HEK293 (cell line): Measurements from ENCODE around the gene RLN3.

Experiments used
- CTCF ChIA-PET: fragments of 350-600 bp; formaldehyde crosslinking; extraction: SDS; loops from one replicate; lab custom pipeline; 2021; ENCODE audit warnings: antibody characterized with exemption; lab: Yijun Ruan, JAX
- POLR2A ChIA-PET: fragments of 300-600 bp; formaldehyde crosslinking; extraction: SDS; loops from one replicate; lab custom pipeline; 2020; ENCODE audit warnings: antibody characterized with exemption, inconsistent platforms; lab: Yijun Ruan, JAX
- H3K27ac ChIP-seq: fragments of 200-500 bp; sonication (Bioruptor generic); 2 replicates; pipeline ENCODE4 v1.5.1; 2014; ENCODE audit warnings: low read depth, low read length, control low read depth, inconsistent platforms; ENCODE audit errors: extremely low read depth
- H3K36me3 ChIP-seq, 2 experiments: fragments of 200-500 bp in 1 of 2; sonication (Bioruptor generic) in 1 of 2; 1 replicate in 1 of 2; 2 replicates in 1 of 2; pipeline ENCODE4 v1.5.1; 2014 to 2017; ENCODE audit warnings: inconsistent platforms in 2 of 2, low read length in 2 of 2; ENCODE audit not compliant: control insufficient read depth in 2 of 2, insufficient read depth in 1 of 2
- H3K4me1 ChIP-seq: fragments of 200-500 bp; sonication (Bioruptor generic); 2 replicates; pipeline ENCODE4 v1.5.1; 2014; ENCODE audit warnings: mild to moderate bottlenecking, low read length, inconsistent platforms; ENCODE audit not compliant: control insufficient read depth, insufficient read depth
- H3K4me3 ChIP-seq: 2 replicates; pipeline ENCODE4 v1.5.1; 2011; ENCODE audit warnings: low read depth, mild to moderate bottlenecking, control low read depth, low read length, moderate library complexity
- H3K9me3 ChIP-seq: fragments of 200-500 bp; sonication (Bioruptor generic); 2 replicates; pipeline ENCODE4 v1.5.1; 2014; ENCODE audit warnings: low read depth, low read length, inconsistent platforms; ENCODE audit not compliant: control insufficient read depth, insufficient read depth
- RBAK ChIP-seq: fragments of 450-650 bp; formaldehyde crosslinking; IDR thresholded peaks from 2 replicates; pipeline ENCODE4 v1.5.1; 2016; ENCODE audit warnings: missing biosample characterization, missing genetic modification characterization
- SETDB1 ChIP-seq: IDR thresholded peaks from one replicate; pipeline ENCODE4 v1.6.1; 2017; ENCODE audit warnings: mild to moderate bottlenecking, low read length, moderate library complexity, mixed read lengths; ENCODE audit not compliant: insufficient read length
- TRIM28 ChIP-seq: IDR thresholded peaks from 2 replicates; pipeline ENCODE4 v1.6.1; 2011; ENCODE audit warnings: low read length, control low read depth, borderline replicate concordance
- ZFHX2 ChIP-seq: fragments of 450-650 bp; formaldehyde crosslinking; conservative IDR thresholded peaks from 2 replicates; pipeline ENCODE4 v1.5.1; 2016; ENCODE audit warnings: missing biosample characterization, missing genetic modification characterization
- ZFP41 ChIP-seq: fragments of 450-650 bp; formaldehyde crosslinking; IDR thresholded peaks from 2 replicates; pipeline ENCODE4 v1.5.1; 2016; ENCODE audit warnings: missing biosample characterization, missing genetic modification characterization, borderline replicate concordance
- ZNF335 ChIP-seq: fragments of 450-650 bp; formaldehyde crosslinking; conservative IDR thresholded peaks from 2 replicates; pipeline ENCODE4 v1.5.1; 2016; ENCODE audit warnings: missing biosample characterization, missing genetic modification characterization
- ZNF560 ChIP-seq: fragments of 450-650 bp; formaldehyde crosslinking; IDR thresholded peaks from 2 replicates; pipeline ENCODE4 v1.5.1; 2017; ENCODE audit warnings: missing biosample characterization, missing genetic modification characterization, borderline replicate concordance
- ZNF791 ChIP-seq: fragments of 450-650 bp; formaldehyde crosslinking; IDR thresholded peaks from 2 replicates; pipeline ENCODE4 v1.5.1; 2016; ENCODE audit warnings: missing biosample characterization, missing genetic modification characterization
- TF ChIP-seq, protein P1 (sequence below): fragments of 450-650 bp; formaldehyde crosslinking; IDR thresholded peaks from 2 replicates; pipeline ENCODE4 v1.5.1; 2016; ENCODE audit warnings: missing biosample characterization, missing genetic modification characterization
- TF ChIP-seq, protein P2 (sequence below): fragments of 450-650 bp; formaldehyde crosslinking; IDR thresholded peaks from 2 replicates; pipeline ENCODE4 v1.5.1; 2017; ENCODE audit warnings: missing biosample characterization, missing genetic modification characterization
- TF ChIP-seq, protein P3 (sequence below): fragments of 450-650 bp; formaldehyde crosslinking; IDR thresholded peaks from 2 replicates; pipeline ENCODE4 v1.5.1; 2016; ENCODE audit warnings: missing biosample characterization, missing genetic modification characterization
- TF ChIP-seq, protein P4 (sequence below): fragments of 450-650 bp; formaldehyde crosslinking; IDR thresholded peaks from 2 replicates; pipeline ENCODE4 v1.5.1; 2016; ENCODE audit warnings: missing biosample characterization, missing genetic modification characterization

RLN3 gene

DNA sequence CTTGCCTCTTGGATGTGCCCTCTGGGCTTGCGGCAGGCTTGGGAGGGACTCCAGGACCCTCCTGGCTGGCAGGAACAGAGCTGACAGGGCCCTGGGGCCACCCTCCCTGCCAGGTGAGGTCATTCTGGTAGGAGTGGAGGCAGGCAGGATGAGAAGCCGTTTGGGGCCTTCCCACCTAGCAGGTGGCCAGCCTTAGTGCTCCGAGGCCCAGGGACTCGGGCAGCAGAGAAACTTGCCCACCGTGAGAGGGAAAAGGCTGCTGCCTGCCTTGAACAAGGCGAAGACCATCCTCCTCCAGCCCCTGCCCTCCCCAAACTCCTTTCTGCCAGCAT lies 30.4 kb upstream of the RLN3 start:
- CTCF ChIA-PET, result interaction anchor here (0.8 to 0.9 kb wide), 2 partner anchors 44 to 45 kb away, joined by 3 read pairs; no protein-coding TSS in a partner anchor
- H3K36me3 ChIP-seq, result peaks cover 6 to 25% of the 10 kb centered on the region in 2 experiments; a peak in 2 of 3 replicates
- H3K4me1 ChIP-seq, result no peaks in the 10 kb centered on the region
- TF ChIP-seq, protein P1, sequence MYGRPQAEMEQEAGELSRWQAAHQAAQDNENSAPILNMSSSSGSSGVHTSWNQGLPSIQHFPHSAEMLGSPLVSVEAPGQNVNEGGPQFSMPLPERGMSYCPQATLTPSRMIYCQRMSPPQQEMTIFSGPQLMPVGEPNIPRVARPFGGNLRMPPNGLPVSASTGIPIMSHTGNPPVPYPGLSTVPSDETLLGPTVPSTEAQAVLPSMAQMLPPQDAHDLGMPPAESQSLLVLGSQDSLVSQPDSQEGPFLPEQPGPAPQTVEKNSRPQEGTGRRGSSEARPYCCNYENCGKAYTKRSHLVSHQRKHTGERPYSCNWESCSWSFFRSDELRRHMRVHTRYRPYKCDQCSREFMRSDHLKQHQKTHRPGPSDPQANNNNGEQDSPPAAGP (tag by site-specific recombination), result peak; percentile 37; the same call in 1 of the 2 replicates
- no peak for TF ChIP-seq ZFHX2 (tag by site-specific recombination)
- POLR2A ChIA-PET, result no interaction called here
- no peak overlapping the region for H3K4me3 ChIP-seq
- no peaks in the 10 kb centered on the region for H3K9me3 ChIP-seq
- no peak overlapping the region for H3K27ac ChIP-seq

DNA sequence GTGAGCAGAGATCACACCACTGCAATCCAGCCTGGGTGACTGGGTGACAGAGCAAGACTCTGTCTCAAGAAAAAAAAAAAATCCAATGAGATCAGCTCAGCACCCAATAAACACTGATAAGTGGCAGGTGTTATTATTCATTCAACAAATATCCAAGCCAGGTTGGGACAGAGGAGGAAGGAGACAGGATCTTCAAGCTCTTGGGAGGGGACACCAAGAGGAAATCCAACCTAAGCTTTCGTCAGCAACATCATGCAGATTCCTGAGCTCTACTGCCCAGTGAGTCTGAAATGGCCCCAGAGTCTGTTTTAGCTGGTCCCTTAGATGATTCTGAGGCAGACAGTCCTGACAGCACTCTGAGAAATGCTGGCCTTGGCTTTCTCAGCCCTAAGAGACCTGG lies 29.5 kb upstream of the RLN3 start:
- CTCF ChIA-PET, result interaction anchor here (0.8 to 1.6 kb wide), 2 partner anchors 23 to 33 kb away, joined by 3 to 4 read pairs; partner anchors contain the start of gene IL27RA
- no peaks in the 10 kb centered on the region for H3K4me1 ChIP-seq

DNA sequence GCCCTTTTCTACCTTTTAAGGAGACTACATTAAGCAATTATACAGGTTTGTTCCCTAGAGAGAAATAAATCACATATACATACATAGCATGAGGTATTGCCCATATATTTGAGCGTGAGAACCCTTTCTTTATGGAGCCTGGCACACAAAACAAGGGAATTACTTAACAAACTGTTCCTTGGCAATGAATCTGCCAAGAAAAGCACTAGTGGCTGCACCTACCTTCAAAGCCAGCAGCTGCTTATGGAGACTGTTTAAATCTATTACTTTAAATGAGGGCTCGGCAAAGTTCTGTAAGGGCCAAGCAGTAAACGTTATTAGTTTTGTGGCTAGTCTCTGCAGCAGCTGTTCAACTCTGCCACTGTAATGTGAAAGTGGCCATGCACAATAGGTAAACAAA lies 28.9 kb upstream of the RLN3 start:
- H3K27ac ChIP-seq, result no peak overlapping the region
- H3K36me3 ChIP-seq, result peaks cover 0 to 20% of the 10 kb centered on the region in 2 experiments; a peak in 2 of 3 replicates
- no peaks in the 10 kb centered on the region for H3K4me1 ChIP-seq
- H3K9me3 ChIP-seq, result no peaks in the 10 kb centered on the region
- H3K4me3 ChIP-seq, result no peak overlapping the region
- CTCF ChIA-PET, result interaction anchor here (0.6 to 1.6 kb wide), 5 partner anchors 22 to 570 kb away, joined by 3 to 5 read pairs (median 4); partner anchors contain the start of gene IL27RA
- TF ChIP-seq ZNF560 (no peak), TRIM28 (peak; percentile 13; the same call in 1 of the 2 replicates), SETDB1 (peak; percentile 72)
- POLR2A ChIA-PET, result no interaction called here

More for the DNA sequence above, 29.5 kb upstream of the RLN3 start:
- Histone ChIP-seq H3K4me3 (no peak overlapping the region), H3K36me3 (peaks cover 0 to 20% of the 10 kb centered on the region in 2 experiments; a peak in 2 of 3 replicates), H3K9me3 (no peaks in the 10 kb centered on the region), H3K27ac (no peak overlapping the region)
- POLR2A ChIA-PET, result no interaction called here
- no peak for TF ChIP-seq RBAK (tag by site-specific recombination)
- no peak for TF ChIP-seq ZNF791 (tag by site-specific recombination)
- TF ChIP-seq, protein P2, sequence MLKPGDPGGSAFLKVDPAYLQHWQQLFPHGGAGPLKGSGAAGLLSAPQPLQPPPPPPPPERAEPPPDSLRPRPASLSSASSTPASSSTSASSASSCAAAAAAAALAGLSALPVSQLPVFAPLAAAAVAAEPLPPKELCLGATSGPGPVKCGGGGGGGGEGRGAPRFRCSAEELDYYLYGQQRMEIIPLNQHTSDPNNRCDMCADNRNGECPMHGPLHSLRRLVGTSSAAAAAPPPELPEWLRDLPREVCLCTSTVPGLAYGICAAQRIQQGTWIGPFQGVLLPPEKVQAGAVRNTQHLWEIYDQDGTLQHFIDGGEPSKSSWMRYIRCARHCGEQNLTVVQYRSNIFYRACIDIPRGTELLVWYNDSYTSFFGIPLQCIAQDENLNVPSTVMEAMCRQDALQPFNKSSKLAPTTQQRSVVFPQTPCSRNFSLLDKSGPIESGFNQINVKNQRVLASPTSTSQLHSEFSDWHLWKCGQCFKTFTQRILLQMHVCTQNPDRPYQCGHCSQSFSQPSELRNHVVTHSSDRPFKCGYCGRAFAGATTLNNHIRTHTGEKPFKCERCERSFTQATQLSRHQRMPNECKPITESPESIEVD, result no peak
- no peak for TF ChIP-seq ZFP41 (tag by site-specific recombination)
- TF ChIP-seq, protein P3, sequence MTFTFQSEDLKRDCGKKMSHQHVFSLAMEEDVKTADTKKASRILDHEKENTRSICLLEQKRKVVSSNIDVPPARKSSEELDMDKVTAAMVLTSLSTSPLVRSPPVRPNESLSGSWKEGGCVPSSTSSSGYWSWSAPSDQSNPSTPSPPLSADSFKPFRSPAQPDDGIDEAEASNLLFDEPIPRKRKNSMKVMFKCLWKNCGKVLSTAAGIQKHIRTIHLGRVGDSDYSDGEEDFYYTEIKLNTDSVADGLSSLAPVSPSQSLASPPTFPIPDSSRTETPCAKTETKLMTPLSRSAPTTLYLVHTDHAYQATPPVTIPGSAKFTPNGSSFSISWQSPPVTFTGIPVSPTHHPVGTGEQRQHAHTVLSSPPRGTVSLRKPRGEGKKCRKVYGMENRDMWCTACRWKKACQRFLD (tag by site-specific recombination), result no peak
- TF ChIP-seq, protein P4, sequence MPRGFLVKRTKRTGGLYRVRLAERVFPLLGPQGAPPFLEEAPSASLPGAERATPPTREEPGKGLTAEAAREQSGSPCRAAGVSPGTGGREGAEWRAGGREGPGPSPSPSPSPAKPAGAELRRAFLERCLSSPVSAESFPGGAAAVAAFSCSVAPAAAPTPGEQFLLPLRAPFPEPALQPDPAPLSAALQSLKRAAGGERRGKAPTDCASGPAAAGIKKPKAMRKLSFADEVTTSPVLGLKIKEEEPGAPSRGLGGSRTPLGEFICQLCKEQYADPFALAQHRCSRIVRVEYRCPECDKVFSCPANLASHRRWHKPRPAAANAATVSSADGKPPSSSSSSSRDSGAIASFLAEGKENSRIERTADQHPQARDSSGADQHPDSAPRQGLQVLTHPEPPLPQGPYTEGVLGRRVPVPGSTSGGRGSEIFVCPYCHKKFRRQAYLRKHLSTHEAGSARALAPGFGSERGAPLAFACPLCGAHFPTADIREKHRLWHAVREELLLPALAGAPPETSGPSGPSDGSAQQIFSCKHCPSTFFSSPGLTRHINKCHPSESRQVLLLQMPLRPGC (tag by site-specific recombination), result no peak
- no peak for TF ChIP-seq ZNF335
